Stimulated activated CD4-positive, alpha-beta T cell treated with anti-CD3 and anti-CD28 coated beads, TNF-alpha, amount 100 ng/mL, for 24 hours (primary cell): ENCODE data around the gene MLF2.
"Not testable (repeated sequence)": the region's sequence is repeated elsewhere in the genome, so short reads cannot be mapped to it uniquely, and the experiment has no call there.

Source experiments
- DNase-seq, 3 experiments: peaks; one replicate each; pipeline ENCODE4 v3.0.0-alpha.2; 2020; ENCODE audit warnings: low read depth in 3 of 3

Gene MLF2

GRCh38 chr12:6765634-6766581 lies 13.0 kb upstream of the MLF2 start, which contains the start of gene PTMS:
Gene PTMS, plus strand, starts transcription at chr12:6766363. Its CDS starts 343 bp downstream, at chr12:6766706.
- no peak for DNase-seq

- DNase-seq, result no peak
Measured at GRCh38 chr12:6765048-6765633, 12.2 kb upstream of the MLF2 start.

- no peak for DNase-seq
Measured at GRCh38 chr12:6764011-6764828, 11.3 kb upstream of the MLF2 start.

DNA sequence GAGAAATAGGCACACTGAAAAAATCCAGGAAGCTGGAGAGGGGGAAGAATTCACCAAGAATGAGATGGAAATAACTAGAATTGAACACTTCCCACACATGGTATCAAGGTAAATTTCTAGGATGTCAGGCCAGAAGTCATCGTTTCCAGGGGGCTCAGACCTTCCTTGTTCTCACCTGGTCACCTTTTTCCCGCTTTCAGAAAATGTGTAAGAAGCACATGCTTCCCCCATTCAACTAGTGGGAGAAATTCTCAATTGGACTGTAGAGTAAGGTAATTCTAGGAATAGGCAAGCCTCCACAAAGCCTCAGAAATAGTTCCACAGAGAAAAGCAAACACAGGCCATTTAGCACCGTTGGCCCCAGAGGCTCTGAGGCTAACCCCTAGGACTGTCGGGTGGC lies 10.4 kb upstream of the MLF2 start:
- DNase-seq, result no peak

- no peak for DNase-seq
Measured at GRCh38 chr12:6759741-6760140, 6.8 kb upstream of the MLF2 start.

- no peak for DNase-seq
Measured at GRCh38 chr12:6758506-6759095, 5.7 kb upstream of the MLF2 start.

DNA sequence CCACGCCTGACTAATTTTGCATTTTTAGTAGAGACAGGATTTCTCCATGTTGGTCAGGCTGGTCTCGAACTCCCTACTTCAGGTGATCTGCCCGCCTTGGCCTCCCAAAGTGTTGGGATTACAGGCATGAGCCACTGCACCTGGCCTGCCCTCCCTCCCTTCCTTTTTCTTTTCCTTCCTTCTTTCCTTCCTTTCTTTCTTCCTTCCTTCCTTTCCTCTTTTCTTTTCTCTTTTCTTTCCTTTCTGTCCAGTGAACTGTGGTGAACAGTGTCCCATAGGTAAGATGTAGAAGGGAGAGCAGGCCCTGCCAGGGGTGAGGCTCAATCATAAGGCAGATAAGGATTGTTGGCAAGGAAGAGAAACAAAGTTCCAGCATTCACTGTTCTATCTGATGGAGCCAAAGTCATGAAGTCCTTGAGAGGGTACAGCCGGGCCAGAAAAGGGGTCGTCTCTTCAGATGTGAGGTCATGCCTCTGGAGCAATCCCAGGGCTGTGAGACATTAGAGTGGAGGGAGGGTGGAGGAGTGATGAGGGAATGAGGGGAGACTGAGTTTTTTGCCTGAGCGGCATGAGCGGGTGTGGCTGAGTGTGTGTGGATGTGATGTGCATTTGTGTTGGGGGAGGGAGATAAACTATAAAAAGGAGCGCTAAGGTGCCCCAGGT lies 4.2 kb upstream of the MLF2 start:
- no peak for DNase-seq

GRCh38 chr12:6754411-6754810 lies 1.5 kb upstream of the MLF2 start:
- DNase-seq, result no peak

DNA sequence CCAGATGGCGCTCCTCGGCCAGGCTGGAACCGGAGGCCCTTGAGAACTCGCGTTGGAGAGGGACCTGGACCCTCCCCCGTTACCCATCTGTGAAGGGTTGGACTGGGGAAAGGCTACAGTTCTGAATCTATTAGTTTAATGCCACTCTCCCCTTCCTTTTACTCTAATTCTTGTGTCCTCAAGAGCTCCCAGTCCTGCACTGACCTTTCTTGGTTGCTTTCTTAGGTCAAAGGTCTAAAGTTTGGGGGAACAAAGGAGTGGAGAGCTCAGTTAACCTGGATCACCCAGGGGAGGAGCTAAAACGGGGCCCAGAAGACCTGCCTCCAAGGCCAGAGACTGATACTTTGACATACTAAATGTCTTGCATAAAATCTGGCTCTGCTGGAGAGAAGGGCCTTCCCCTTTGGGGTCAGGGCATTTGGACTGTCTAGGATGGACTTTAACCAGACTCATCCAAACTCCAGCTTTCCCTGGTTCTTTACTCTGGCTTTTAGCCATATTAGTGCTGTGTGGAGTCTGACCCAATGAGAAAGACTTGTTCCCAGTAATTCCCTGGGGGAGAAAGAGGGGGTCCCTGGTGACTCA lies 923 bp upstream of the MLF2 start:
- DNase-seq, result no peak

DNA sequence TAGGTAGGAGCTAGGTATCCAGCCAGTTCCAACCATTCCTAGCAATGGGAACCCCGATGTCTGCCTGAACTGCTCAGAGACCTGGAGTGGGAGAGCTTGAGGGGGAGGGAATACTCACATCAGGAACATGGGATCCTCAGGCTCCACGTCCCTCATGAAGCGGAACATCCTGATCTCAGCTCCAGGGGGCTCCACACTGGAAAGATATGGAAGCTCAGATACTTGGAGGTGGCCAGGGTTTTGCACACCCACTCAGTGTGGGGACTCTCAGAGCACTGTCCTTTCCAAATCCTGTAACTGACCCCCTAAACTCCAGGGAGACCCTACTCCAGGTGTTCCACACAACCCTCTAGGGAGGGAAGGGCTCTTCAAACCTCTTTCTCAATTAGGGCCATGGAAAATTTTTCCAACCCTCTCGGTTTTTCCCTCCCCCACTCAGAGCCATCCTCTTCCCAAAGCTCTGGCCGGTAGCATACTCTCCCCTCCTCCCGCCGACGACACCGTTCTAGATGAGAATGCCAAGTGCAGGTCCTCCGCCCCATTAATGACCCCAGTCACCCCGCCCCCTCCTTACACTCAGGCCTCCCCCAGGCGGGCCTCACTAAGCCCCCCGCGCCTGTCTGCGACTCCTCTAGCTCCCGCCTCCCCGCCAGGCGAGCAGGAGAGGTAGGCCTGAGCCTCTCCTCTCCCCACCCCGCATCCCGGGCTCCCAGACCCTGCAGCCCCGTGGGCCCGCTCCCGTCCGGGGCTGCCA lies 597 bp downstream of the MLF2 start:
- no peak for DNase-seq

DNA sequence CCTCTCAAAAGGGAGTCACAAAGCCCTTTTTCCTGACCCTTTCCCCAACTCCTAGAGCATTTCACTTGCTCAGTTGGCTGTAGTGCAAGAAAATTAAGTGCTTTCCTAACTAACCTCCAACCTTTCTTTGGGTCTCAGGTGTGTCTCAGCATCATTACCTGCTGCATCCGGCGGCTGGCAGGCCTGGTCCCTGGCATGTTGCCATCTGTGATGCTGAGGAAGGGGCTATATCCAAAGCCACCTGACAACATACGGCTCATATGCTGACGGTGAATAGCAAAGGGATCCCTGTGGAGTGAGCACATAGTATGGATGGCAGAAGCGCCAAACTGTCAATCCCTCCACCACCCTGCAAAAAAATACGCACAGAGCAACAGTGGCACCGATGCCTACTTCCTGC lies 1.2 kb downstream of the MLF2 start:
- DNase-seq, result no peak

DNA sequence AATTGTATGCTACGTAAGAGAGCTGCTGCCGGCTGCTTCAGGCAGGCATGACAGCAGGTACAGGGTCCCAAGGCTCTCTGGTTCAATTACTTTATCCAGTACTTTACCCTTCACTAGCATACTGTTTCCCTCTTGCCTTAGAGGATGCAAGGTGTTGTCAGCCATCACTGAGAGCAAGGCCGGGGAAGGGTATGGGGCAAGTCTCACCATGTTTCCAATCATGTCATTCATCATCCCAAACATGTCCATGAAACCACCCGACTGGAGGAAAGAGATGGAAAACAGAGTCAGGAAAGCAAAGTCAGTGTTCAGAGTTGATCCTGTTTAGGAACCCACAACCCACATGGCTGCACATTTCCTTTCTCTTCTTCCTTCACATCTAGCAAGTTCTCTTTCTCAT lies 2.4 kb downstream of the MLF2 start:
- no peak for DNase-seq

- no peak for DNase-seq
Measured at GRCh38 chr12:6748761-6749160, 4.2 kb downstream of the MLF2 start.

GRCh38 chr12:6747216-6747615 lies 5.7 kb downstream of the MLF2 start:
- DNase-seq, result no peak

DNA sequence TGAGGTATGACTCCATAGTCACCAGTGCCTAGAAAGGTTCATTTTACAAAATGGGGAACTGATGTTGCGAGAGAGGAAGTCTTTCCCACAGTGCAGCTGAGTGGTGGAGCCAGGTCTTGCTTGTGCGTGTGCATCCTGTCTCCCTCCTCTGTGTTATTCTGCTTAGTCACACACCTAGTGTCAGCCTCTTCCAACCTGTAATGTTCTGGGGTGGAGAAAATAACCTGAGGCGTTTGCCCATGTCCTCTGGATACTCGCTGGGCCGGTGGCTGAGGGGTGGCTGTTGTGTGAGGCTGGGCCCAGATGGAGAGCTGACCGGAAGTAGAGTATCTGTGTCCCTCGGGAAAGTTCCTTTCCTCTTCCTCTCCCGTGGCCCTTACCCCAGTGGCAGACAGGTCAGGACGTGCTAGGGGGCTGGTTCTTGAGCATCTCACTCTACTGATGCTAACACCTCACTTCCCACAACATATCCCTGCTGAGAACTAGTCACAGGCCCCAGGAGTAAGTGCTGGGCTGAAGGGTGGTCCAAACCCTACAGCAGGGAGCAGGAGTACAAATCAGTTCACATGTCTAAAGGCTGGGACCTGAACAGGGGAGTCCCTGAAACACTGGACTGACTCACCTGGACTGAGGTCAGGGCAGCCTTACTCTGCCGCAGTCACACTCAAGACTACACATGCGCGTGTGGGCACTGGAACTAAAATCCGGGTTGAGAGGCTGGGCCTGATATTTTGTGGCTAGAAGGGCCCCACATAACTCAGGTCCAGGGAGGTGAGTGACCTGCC lies 7.0 kb downstream of the MLF2 start:
- no peak for DNase-seq

- not testable (repeated sequence) for DNase-seq
Measured at GRCh38 chr12:6743300-6743699, 9.6 kb downstream of the MLF2 start.

DNA sequence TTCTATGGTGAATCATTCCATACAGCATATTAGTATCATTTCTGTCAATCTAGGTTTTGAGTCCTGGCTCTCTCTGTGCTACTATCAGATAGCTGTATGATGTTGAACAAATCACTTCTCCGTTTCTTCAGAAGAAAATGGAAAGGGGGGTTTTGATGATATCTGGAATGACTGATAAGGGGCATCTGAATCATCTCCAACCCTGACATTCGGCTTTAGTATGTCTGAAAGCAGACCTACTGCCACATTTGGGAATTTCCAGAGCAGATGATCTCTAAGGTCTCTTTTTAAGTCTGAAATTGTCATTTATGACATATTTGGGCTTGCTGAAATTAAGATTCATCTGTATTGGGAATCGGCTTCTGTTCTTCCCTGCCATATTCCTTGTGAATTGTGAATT lies 10.1 kb downstream of the MLF2 start:
- no peak for DNase-seq

DNA sequence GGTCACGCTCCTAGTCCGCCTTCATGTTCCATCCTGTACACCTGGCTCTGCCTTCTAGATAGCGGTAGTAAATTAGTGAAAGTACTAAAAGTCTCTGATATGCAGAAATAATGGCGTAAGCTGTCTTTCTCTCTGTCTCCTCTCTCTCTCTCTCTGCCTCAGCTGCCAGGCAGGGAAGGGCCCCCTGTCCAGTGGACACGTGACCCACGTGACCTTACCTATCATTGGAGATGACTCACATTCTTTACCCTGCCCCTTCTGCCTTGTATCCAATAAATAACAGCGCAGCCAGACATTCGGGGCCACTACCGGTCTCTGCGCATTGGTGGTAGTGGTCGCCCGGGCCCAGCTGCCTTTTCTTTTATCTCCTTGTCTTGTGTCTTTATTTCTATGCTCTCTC lies 10.9 kb downstream of the MLF2 start:
- DNase-seq, result not testable (repeated sequence)

- DNase-seq, result no peak
Measured at GRCh38 chr12:6736754-6737153, 16.2 kb downstream of the MLF2 start.
